HG03045 (cell line): ENCODE data around the gene PTPRG.
"Not testable (repeated sequence)": the region's sequence is repeated elsewhere in the genome, so short reads cannot be mapped to it uniquely, and the experiment has no call there.

Source experiments
- ATAC-seq: cut with Tn5 transposase; IDR thresholded peaks from one replicate; pipeline ENCODE4 v1.9.1; 2021; ENCODE audit warnings: mild to moderate bottlenecking, moderate library complexity; ENCODE audit not compliant: unreplicated experiment

Gene PTPRG

GRCh38 chr3:61748288-61748687 lies 186.9 kb downstream of the PTPRG start:
- no peak for ATAC-seq

- no peak for ATAC-seq
These were observed 189.4 kb downstream of the PTPRG start for GRCh38 chr3:61750766-61751165.

GRCh38 chr3:61758839-61759238 lies 197.5 kb downstream of the PTPRG start:
- ATAC-seq, result no peak

GRCh38 chr3:61760783-61761182 lies 199.4 kb downstream of the PTPRG start:
- ATAC-seq, result not testable (repeated sequence)

- ATAC-seq, result no peak
These were observed 200.5 kb downstream of the PTPRG start for GRCh38 chr3:61761694-61762430.

- ATAC-seq, result no peak
These were observed 203.9 kb downstream of the PTPRG start for GRCh38 chr3:61765157-61765876.

- no peak for ATAC-seq
These were observed 207.1 kb downstream of the PTPRG start for GRCh38 chr3:61768284-61769037.

- no peak for ATAC-seq
These were observed 208.1 kb downstream of the PTPRG start for GRCh38 chr3:61769266-61769990.

- ATAC-seq, result no peak
These were observed 210.6 kb downstream of the PTPRG start for GRCh38 chr3:61771976-61772375.

GRCh38 chr3:61772456-61772855 lies 211.1 kb downstream of the PTPRG start:
- ATAC-seq, result no peak

GRCh38 chr3:61774279-61774890 lies 213.0 kb downstream of the PTPRG start:
- ATAC-seq, result no peak

GRCh38 chr3:61776390-61776789 lies 215.0 kb downstream of the PTPRG start:
- ATAC-seq, result no peak

GRCh38 chr3:61777483-61777882 lies 216.1 kb downstream of the PTPRG start:
- no peak for ATAC-seq

- no peak for ATAC-seq
These were observed 216.7 kb downstream of the PTPRG start for GRCh38 chr3:61778095-61778494.

- ATAC-seq, result no peak
These were observed 218.6 kb downstream of the PTPRG start for GRCh38 chr3:61780016-61780415.

- ATAC-seq, result no peak
These were observed 219.3 kb downstream of the PTPRG start for GRCh38 chr3:61780455-61781228.

- no peak for ATAC-seq
These were observed 222.8 kb downstream of the PTPRG start for GRCh38 chr3:61783993-61784718.

GRCh38 chr3:61788623-61789507 lies 227.5 kb downstream of the PTPRG start:
- no peak for ATAC-seq
